Stimulated activated CD8-positive, alpha-beta memory T cell treated with anti-CD3 and anti-CD28 coated beads, Interleukin-15, amount 100 ng/mL, for 48 hours (primary cell): ENCODE measurements around the gene TMEM179.

Experiments used
- DNase-seq, 2 donors: peaks; one replicate each; pipeline ENCODE4 v3.0.0-alpha.2; 2020; ENCODE audit warnings: low read depth in 2 of 2

Gene TMEM179

DNA sequence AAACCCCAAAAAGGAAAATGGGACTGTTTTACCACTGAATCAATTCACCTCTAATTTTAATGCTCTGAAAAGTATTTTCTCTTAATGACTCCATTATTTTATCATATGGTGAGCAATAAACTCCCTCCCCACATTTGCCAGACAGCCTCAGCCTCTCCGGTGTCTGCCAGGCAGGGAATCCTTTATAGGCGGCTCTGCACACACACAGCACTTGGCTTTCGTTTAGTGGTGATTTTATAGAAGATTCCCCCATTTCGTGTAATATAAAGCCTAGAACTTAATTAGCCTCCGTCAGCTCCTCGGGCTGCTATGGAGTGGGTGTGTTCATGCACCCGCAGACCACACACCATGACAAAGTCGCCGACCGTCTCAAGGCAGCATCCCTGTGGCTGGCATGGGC, 35.1 kb downstream of the TMEM179 start:
- DNase-seq, result no peak

DNA sequence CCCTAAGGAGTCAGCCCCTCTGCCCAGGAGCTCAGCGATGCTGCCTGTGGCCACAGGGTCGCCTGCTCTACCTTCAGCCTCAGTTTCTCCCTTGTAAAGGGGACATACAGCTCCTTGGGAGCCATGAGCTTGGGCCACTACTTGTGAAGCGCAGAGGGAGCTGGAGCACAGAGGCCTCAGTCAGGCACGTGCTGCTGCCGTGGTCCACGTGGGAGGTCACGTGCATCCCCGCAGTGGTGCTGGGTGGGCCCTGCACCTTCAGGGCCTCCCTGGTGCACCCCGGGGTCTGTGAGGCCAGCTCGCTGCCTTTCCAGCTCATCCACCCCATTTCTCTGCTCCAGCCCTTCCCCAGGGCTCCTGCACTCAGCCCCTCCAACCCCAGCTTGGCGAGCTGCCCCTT, 36.0 kb downstream of the TMEM179 start:
- DNase-seq, result no peak

- DNase-seq, result no peak
Observed at GRCh38 chr14:104567957-104568225, 36.7 kb downstream of the TMEM179 start.

DNA sequence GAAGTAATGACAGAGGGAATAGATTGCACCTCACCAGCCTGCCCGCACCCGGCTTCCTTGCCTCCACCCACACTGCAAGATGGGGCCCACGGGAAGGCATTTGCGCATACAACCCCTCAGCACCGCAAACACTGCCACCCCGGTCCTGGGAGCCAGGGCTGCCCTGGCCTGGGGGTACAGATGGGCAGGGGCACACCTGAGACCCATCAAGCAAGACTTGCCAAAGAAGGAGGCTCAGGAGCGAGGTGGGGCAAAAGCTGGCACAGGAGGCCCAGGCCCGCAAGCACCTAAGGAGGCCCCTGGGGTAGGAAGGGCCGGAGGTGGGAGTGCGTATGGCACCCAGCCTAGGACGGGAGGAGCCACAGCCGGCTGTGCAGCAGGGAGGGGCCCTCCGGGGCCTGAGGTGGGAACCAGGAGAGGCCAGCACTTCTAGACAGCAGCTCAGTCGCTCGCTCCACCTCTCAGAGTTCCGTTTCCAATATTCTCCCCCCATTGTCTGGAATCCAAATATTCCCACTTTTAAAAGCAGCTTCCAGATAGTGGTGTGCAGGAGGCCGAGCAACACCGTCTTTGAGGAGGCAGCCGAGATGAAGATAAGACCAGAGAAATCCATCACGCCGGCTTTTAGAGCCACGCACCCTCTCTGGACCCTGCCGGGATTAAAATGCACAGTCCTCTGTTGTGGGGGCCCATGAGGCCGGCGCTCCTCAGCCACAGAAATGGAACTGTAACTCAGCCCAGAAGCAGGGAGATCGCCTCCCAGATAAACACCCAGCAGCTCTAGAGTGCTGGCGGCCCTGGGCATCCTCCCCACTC, 37.2 kb downstream of the TMEM179 start:
- no peak for DNase-seq

- no peak for DNase-seq
Observed at GRCh38 chr14:104564744-104565679, 39.6 kb downstream of the TMEM179 start.

DNA sequence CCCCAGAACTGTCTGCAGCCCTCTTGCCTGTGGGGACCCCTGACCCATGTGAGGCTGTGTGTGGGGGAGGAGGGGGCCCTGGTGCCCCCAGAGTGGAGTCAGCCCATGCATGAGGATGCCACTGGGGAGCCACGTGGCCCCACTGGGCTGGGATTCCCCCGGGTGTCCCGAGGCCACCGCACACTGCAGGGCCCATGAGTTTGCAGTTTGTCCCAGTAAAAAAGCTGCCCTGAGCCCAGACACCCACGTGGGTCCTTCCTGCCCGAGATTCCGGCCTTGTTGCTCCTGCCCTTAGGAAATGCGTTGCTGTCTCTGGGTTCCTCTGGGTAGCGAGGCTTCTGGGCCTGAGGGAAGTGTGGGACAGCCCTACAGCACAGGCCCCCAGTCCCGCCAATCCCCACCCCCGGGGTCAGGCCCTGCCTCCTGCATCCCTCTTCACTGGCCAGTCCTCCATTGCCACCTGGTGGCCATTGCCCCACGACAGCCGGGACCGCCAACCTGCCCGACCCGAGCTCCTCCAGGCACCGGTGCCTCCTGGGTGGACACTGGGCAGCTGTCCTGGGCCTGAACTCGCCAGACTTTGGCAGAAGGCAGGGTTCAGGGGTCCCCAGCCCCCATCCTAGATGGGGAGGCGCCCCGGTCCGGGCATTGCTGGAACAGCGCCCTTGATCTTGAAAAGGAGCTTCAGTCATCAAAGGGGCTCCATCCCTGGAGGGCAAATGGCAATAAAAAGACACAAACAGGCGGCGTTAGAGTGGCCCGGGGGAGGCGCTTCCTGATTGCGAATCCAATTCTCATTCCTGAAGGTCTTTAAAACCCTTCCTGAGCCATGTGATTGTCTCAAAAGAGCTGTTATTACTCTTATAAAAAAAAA, 40.6 kb downstream of the TMEM179 start:
- DNase-seq, result peak; percentile 37 to 46

DNA sequence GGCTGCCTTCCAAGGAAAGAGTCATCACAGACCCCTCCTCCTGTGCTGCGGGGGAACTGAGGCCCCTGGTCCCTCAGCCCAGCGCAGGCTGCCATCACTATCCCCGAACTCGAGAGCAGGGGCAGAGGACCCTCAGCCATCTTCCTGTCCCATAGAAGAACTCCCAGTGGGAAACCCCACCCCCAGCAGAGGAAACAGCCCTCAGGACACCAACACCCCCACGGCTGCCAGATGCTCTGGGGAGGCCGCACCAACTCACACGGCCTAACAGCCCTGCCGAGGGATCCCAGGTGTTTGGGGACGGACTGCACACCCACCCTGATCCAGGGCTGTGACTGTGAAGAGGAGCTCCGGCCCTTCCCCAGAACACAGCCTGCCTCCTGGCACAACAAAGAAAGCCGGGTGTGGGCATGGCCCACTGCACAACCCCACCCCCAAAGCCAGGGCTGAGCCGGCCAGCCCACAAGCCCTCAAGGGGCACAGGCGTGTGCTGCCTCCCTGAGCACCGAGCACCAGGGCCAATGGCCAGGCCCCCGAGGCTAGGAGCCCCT, 41.3 kb downstream of the TMEM179 start:
- DNase-seq, result no peak

GRCh38 chr14:104562606-104563005, 42.0 kb downstream of the TMEM179 start:
- no peak for DNase-seq

GRCh38 chr14:104561632-104562495, 42.7 kb downstream of the TMEM179 start:
- no peak for DNase-seq

- no peak for DNase-seq
Observed at GRCh38 chr14:104561124-104561557, 43.4 kb downstream of the TMEM179 start.

DNA sequence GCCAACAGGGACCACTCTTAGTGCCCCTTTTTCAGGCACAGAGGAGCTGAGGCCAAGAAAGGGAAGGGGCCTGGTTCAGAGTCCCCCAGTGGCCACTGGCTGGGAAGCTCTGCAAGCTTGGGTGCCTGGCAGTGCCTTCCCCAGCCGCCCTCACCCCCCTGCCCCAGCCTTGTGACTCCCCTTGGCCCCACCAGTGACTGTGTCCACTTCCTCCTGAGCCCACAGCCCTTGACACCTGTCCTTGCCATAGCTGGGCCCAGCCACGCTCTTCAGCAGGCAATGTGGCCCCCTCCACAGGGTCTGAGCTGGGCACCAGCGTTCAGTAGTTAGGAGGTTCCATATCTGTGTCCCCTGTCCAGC, 44.0 kb downstream of the TMEM179 start:
- no peak for DNase-seq

DNA sequence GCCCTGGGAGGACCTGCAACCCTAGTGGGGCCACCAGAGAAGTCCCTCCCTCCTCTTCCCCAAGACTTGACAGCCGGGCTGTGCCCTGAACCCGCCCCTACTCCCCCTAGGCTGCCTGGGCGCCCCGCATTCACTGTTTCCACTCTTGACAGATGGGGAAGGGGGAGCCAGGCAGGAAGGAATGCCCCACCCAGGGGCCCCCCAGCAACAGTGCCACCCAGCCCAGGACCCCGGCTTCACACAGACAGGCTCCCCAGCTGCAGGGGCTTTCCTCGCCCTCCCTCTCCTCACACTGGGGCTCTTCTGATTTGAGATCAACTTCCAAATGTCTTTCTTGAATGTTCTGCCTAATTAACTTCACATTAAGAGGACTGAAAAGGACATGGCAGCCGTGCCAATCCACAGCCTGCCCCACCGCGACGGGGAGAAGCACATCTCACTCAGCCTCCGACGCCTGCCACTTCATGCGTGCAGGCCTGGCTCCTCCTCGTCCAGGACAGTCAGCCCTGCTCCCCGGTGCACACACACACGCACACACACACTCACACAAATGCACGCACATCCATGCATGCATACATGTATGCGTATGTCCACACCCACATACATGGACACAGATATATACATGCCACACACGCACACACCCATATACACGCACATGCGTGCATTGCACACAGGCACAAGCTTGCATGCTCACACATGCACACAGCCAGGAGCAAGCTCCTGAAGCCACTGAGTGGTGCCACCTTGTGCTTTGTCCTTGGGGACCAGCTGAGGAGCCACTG, 44.6 kb downstream of the TMEM179 start:
- no peak for DNase-seq

DNA sequence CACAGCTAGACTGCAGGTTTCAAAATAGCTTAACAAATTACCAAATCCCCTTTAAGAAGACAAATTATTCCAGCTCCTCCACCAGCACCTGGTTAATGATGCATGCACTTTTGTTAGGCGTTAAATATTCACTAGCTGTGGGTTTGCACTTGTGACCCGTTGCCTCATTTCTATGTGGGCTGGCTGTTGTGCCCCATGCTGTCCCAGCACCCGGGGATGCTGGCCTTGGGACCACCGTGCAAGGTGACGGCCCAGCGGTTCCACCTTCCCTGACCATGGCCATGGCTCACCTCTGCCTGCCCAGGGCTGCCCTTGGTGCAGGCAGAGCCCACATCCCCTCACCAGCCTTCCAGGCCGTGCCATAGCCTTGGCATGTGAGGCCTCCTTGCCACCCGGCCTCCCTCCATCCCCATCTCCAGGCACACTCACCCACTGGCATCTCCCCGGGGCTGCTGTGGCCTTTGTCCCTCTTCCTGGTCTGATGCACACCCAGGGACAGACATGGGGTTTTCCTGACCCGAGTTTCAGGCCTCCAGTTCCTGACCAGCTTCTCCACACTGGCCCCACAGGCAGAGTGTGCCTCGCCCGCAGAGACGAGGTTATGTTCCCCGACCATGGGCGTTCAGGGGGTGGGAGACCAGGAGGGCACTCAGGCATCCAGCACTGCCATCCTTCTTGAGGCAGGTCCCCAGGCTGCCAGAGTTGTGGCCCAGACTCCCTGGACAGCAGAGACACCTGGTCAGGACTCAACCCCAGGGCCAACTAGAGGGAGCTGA, 45.4 kb downstream of the TMEM179 start:
- DNase-seq, result no peak

GRCh38 chr14:104558231-104559027, 46.1 kb downstream of the TMEM179 start:
- DNase-seq, result no peak

GRCh38 chr14:104557766-104558165, 46.8 kb downstream of the TMEM179 start:
- DNase-seq, result no peak

GRCh38 chr14:104557086-104557485, 47.5 kb downstream of the TMEM179 start:
- DNase-seq, result no peak

DNA sequence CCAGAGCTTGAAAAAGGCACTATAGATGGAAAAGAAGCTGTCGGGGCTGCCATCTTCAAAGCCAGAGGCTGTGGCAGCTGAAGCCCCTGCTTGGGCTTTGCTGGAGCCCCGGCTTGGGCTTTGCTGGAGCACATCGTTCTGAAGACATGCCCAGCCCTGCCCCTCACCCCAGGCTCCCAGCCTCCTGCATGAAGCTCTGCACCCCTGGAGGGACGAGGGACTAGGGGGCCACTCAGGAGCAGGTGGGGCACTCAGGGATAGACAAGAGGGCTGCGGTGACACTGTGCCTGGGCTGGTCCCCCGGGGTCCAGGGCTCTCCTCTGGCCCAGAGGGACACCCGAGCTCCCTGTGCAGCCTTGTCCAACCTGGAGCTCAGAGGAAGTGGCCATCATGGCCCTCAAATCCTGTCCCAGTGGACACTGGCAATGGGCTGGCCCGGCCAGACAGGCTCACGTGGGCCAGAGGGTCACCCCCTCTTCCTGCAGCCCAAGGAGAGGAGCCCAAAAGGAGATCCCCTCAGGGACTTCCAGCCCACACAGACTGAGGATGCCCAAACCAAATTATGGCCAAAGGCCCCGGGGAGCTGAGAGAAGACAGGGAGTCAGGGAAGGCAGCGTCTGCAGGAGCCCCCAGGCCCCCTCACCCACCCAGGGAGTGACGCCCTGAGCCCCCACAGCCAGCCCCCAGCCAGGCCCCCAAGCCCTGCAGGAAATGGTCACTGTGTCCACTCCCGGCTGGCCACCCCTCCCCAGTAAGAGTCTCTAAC, 48.1 kb downstream of the TMEM179 start:
- DNase-seq, result no peak
